OCI-LY3 (cell line): ENCODE results near the gene SHMT2.

Experiments
- EZH2phosphoT487 ChIP-seq: fragments of 200-600 bp; shearing (Covaris generic); IDR thresholded peaks from 2 replicates; pipeline ENCODE4 v1.6.1; 2018; ENCODE audit warnings: antibody characterized with exemption, mixed run types, low read depth
- TF ChIP-seq, protein P1 (sequence below): fragments of 200-600, 300-600 bp; sonication (generic); IDR thresholded peaks from 2 replicates; pipeline ENCODE4 v1.5.1; 2014; ENCODE audit warnings: antibody characterized with exemption, low read length, low read depth

DNA sequence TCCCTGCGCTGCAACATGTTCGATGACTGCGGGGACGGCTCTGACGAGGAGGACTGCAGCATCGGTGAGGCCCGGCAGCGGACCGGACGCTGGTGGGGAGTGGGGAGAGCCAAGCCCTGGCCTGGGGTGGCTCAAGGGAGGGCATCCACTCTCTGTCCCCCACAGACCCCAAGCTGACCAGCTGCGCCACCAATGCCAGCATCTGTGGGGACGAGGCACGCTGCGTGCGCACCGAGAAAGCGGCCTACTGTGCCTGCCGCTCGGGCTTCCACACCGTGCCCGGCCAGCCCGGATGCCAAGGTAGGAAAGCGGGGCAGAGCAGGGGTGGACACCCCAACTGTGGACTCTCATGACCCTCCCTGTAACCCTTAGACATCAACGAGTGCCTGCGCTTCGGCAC, 24.3 kb upstream of the SHMT2 start:
- TF ChIP-seq, protein P1, sequence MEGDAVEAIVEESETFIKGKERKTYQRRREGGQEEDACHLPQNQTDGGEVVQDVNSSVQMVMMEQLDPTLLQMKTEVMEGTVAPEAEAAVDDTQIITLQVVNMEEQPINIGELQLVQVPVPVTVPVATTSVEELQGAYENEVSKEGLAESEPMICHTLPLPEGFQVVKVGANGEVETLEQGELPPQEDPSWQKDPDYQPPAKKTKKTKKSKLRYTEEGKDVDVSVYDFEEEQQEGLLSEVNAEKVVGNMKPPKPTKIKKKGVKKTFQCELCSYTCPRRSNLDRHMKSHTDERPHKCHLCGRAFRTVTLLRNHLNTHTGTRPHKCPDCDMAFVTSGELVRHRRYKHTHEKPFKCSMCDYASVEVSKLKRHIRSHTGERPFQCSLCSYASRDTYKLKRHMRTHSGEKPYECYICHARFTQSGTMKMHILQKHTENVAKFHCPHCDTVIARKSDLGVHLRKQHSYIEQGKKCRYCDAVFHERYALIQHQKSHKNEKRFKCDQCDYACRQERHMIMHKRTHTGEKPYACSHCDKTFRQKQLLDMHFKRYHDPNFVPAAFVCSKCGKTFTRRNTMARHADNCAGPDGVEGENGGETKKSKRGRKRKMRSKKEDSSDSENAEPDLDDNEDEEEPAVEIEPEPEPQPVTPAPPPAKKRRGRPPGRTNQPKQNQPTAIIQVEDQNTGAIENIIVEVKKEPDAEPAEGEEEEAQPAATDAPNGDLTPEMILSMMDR = no peak
- TF ChIP-seq EZH2phosphoT487 = no peak
